Psoas muscle (tissue), 8 donors: Measurements from ENCODE around the gene PPP5C. TPM values are rescaled to one million over a fixed set of nuclear protein-coding genes. Genes with fewer than 3 reads are reported as not detected.

Experiments used
- ATAC-seq, 4 donors: fragments of 200-7000 bp; cut with Tn5 transposase; one replicate each; pipeline ENCODE4 v1.9.1; 2020; ENCODE audit warnings: moderate library complexity in 3 of 4, mild to moderate bottlenecking in 2 of 4
- DNase-seq, 2 donors: peaks; one replicate each; pipeline ENCODE4 v3.0.0-alpha.2; 2020
- H3K27ac ChIP-seq: fragments of 200-600 bp; one replicate; pipeline ENCODE4 v1.8.0; 2022
- H3K27me3 ChIP-seq, 3 donors: fragments of 200-600 bp in 1 of 3; one replicate each; pipeline versions ENCODE4 v1.6.1 to v1.8.0; 2013 to 2022; ENCODE audit warnings: low read length in 2 of 3, mild to moderate bottlenecking in 2 of 3, moderate library complexity in 1 of 3; ENCODE audit not compliant: insufficient read depth in 3 of 3
- H3K36me3 ChIP-seq, 2 donors: fragments of 200-600 bp in 1 of 2; one replicate each; pipeline versions ENCODE4 v1.6.1 to v1.8.0; 2013 to 2022; ENCODE audit warnings: low read depth in 1 of 2, mild to moderate bottlenecking in 1 of 2, moderate library complexity in 1 of 2; ENCODE audit not compliant: insufficient read depth in 1 of 2
- H3K4me1 ChIP-seq: fragments of 200-600 bp; one replicate; pipeline ENCODE4 v1.8.0; 2022
- H3K4me3 ChIP-seq: fragments of 200-600 bp; one replicate; pipeline ENCODE4 v1.8.0; 2022; ENCODE audit warnings: mild to moderate bottlenecking
- H3K9me3 ChIP-seq: fragments of 200-600 bp; one replicate; pipeline ENCODE4 v1.8.0; 2022
- WGBS, 3 donors: extraction: QIAGEN DNeasy Blood & Tissue Kit; methylation state at CpG; one replicate each; pipeline versions ENCODE4 v1.1.6 to v1.1.7; 2013; 5-methylcytosine and 5-hydroxymethylcytosine counted together
- intact Hi-C, 2 donors: fragments of 100-400 bp; cut with DNase I; formaldehyde crosslinking; loops; one replicate each; pipeline versions ENCODE4 v1.11.0 to v1.14.2; 2022
- polyA plus RNA-seq, 3 donors: library from polyadenylated mRNA; stranded (reverse); fragments of 200-250 nt; gene quantifications; one replicate each; pipeline ENCODE4 v1.2.3, GENCODE V29; 2013
- total RNA-seq, 4 donors: library from RNA; stranded (reverse); fragmentation: NEBNext Ultra II Directional in 2 of 4; extraction: Animal tissue kit (Norgen Biotek cat#: 25700) in 2 of 4; gene quantifications; one replicate each; pipeline versions ENCODE4 v1.2.1 to v1.2.4, GENCODE V29; 2021 to 2023
- TF ChIP-seq, protein P1 (sequence below): fragments of 200-600 bp; IDR thresholded peaks from one replicate; pipeline ENCODE4 v1.8.0; 2022; ENCODE audit warnings: antibody characterized with exemption
- donor health status: healthy with polysubstance abuse.
- donor health status: DM: no; HTN: no; CAD: no; lungs with moderate emphysema.
- donor health status: Bipolar disorder and iron deficiency.
- donor health status: healthy.
- donor health status: DM: yes; HTN: yes; CAD: no.
- donor health status: DM: no; HTN: no; CAD: no.
- donor health status: DM: no; HTN: no; CAD: no.
- donor health status: DM: yes; HTN: yes; CAD: no.

Gene PPP5C
- total and polyA plus RNA-seq, 7 donors, result 39.7 to 73.6 (median 51.9) TPM

GRCh38 chr19:46366620-46367292 lies 19.9 kb downstream of the PPP5C start:
- DNase-seq (no peak), ATAC-seq (no peak)
- WGBS, 3 donors, result 75 to 79% (median 76%) methylated on average over 9 of the region's 9 CpGs
- Histone ChIP-seq H3K4me3 (no peak overlapping the region), H3K36me3 (peaks cover 2 to 44% of the 10 kb centered on the region in 2 donors), H3K27me3 (no peaks in the 10 kb centered on the region), H3K4me1 (no peaks in the 10 kb centered on the region), H3K9me3 (no peaks in the 10 kb centered on the region), H3K27ac (no peak overlapping the region)
- TF ChIP-seq, protein P1, sequence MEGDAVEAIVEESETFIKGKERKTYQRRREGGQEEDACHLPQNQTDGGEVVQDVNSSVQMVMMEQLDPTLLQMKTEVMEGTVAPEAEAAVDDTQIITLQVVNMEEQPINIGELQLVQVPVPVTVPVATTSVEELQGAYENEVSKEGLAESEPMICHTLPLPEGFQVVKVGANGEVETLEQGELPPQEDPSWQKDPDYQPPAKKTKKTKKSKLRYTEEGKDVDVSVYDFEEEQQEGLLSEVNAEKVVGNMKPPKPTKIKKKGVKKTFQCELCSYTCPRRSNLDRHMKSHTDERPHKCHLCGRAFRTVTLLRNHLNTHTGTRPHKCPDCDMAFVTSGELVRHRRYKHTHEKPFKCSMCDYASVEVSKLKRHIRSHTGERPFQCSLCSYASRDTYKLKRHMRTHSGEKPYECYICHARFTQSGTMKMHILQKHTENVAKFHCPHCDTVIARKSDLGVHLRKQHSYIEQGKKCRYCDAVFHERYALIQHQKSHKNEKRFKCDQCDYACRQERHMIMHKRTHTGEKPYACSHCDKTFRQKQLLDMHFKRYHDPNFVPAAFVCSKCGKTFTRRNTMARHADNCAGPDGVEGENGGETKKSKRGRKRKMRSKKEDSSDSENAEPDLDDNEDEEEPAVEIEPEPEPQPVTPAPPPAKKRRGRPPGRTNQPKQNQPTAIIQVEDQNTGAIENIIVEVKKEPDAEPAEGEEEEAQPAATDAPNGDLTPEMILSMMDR, result no peak
- intact Hi-C loops, result no loop called here

GRCh38 chr19:46367426-46367825 lies 20.5 kb downstream of the PPP5C start:
- H3K9me3 ChIP-seq, result no peaks in the 10 kb centered on the region
- DNase-seq (no peak), ATAC-seq (no peak)
- peaks cover 2 to 44% of the 10 kb centered on the region in 2 donors for H3K36me3 ChIP-seq
- no peak overlapping the region for H3K4me3 ChIP-seq
- intact Hi-C loops, result no loop called here
- TF ChIP-seq, protein P1, result no peak
- H3K27ac ChIP-seq, result no peak overlapping the region
- no peaks in the 10 kb centered on the region for H3K27me3 ChIP-seq
- 78 to 88% (median 82%) methylated on average over 5 of the region's 5 CpGs for WGBS, 3 donors
- no peaks in the 10 kb centered on the region for H3K4me1 ChIP-seq

DNA sequence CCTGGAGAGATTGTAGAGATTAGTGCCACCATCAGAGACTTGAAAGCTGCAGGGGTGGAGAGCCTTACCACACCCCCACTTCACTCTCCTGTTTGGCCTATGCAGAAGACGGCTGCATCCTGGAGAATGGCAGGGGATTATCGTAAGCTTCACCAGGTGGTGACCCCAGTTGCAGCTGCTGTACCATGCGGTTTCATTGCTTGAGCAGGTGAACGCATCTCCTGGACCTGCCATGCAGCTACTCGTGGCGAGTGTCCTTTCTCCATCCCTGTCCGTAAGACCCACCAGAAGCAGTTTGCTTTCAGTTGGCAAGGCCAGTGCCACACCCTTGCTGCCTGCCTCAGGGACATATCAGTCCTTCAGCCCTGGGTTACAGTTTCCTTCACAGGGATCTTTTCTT lies 21.2 kb downstream of the PPP5C start:
- no peak for DNase-seq
- ATAC-seq, result no peak
- Histone ChIP-seq H3K4me3 (no peak overlapping the region), H3K9me3 (no peaks in the 10 kb centered on the region), H3K27ac (no peak overlapping the region), H3K4me1 (peaks cover 7% of the 10 kb centered on the region), H3K36me3 (peaks cover 2 to 44% of the 10 kb centered on the region in 2 donors), H3K27me3 (no peaks in the 10 kb centered on the region)
- intact Hi-C loops, result no loop called here
- TF ChIP-seq, protein P1, result no peak
- 75 to 88% (median 76%) methylated on average over 7 of the region's 7 CpGs for WGBS, 3 donors

DNA sequence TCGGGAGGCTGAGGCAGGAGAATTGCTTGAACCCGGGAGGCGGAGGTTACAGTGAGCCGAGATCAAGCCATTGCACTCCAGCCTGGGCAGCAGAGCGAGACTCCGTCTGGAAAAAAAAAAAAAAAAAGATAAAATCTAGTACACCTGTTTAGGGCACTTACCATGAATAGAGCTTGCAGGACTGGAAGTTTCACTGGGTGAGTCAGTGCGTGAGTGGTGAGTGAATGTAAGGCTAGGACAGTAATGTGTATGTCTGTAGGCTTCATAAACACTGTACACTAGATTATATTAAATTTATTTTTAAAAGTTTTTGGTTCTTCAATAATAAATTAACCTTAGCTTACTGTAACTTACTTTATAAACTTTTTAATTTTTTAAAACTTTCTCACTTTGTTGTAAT lies 22.9 kb downstream of the PPP5C start:
- Histone ChIP-seq H3K27ac (no peak overlapping the region), H3K4me1 (peaks cover 21% of the 10 kb centered on the region), H3K36me3 (peaks cover 0 to 30% of the 10 kb centered on the region in 2 donors)

More for the DNA sequence above, 22.9 kb downstream of the PPP5C start:
- 78 to 87% (median 84%) methylated on average over 5 to 7 of the region's 7 CpGs for WGBS, 3 donors
- TF ChIP-seq, protein P1, result no peak
- no peaks in the 10 kb centered on the region for H3K27me3 ChIP-seq
- H3K4me3 ChIP-seq, result no peak overlapping the region
- DNase-seq, result no peak
- no peaks in the 10 kb centered on the region for H3K9me3 ChIP-seq
- intact Hi-C loops, result no loop called here
- no peak for ATAC-seq
